Measurements from ENCODE around the gene RPUSD1.

The RPUSD1 gene

DNA sequence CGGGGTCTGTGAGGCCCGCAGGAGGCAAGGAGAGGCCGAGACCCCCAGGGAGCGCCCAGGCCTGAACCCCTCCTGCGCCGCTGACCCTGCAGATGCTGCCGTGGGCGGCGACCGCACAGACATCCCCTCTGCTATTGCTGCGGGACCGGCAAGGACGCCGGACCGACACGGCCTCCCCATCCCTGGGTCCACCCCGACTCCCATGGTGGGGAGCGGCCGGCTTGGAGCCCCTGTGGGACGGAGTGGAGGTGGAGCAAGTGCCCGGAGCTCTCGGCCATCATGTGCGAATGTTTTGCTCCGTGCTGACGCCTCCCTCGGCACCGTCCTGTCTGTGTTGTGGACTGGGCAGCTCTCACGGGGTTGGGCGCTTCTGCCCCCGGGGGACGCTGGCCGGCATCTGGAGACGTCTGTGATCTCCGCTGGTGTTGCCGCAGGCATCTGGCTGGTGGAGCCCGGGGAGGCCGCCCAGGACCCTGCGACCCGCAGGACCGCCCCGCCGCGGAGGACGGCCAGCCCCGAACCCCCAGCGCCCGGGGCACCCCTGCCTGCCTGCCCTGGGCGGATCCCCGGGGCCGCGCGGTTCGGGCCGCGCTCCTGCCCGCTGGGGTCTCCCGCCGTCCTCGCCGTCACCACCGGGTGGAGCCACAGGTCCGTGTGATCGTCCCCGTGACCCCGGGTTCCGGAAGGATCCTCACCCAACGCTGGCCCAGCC lies 25.2 kb upstream of the RPUSD1 start:
- peak; percentile 55 for TF ChIP-seq CTCF (IDR thresholded peaks at IDR 0.05; ENCODE audit: insufficient read depth, missing control alignments)
- no peak for DNase-seq (ENCODE audit: insufficient read length, low spot score)
- FAIRE-seq, result no peak

DNA sequence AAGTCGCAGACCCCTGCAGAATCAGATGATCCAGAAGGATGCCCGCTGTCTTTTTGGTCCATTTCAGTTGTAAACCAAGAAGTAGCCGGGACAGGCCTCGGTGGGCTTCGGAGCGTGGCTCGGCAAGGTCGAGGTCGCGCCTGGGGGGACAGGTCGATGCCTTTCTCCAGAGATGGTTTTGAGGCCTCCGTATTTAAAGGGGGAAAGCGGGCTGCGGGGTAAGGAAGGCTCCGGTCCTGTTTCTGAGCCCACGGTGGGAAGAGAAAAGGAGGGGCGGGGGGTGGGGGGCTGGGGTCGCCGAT lies 19.9 kb upstream of the RPUSD1 start:
- no peak for TF ChIP-seq CTCF (IDR thresholded peaks at IDR 0.05; ENCODE audit: insufficient read depth, missing control alignments)
- no peak for FAIRE-seq

DNA sequence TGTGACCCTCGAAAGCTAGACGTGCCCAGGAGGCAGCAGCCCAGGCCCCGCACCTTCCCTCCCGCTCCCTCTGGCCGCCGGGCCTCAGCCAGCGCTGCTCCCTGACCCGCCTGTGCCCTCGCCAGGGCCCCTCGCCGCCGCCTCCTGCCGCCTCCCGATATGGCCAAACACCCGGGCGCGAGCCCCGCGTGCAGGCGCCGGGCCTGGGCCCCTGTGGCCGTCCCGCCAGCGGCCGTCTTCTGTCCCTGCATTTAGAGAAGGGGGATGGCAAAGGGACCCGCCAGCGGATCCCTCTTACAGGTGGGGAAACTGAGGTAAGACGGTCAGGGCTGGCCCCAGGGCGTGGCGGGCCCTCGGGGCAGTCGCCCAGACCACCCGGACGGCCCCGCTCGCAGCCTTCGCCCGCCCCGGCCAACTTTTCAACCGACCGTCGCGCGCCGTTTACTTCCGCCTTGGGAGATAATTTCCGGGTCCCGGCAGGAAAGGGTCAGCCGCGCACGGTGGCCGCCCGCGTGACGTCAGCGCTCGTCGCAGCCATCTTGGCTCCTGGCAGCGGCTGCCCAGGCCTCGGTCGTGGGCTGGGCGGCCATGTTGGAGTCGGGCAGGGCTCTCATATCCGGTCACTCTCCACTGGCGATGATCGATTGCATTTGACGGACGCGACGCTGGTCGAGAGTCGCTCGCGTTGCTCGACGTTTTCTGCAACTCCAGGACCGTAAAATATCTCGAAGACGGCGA lies 19.3 kb upstream of the RPUSD1 start:
- TF ChIP-seq CTCF (IDR thresholded peaks at IDR 0.05; ENCODE audit: insufficient read depth, missing control alignments), result no peak
- FAIRE-seq, result no peak

More for the DNA sequence above, 19.9 kb upstream of the RPUSD1 start:
- DNase-seq (ENCODE audit: insufficient read length, low spot score), result no peak

GRCh38 chr16:805474-805873 lies 17.3 kb upstream of the RPUSD1 start:
- TF ChIP-seq CTCF (IDR thresholded peaks at IDR 0.05; ENCODE audit: insufficient read depth, missing control alignments), result no peak

More for the DNA sequence above, 19.3 kb upstream of the RPUSD1 start:
- DNase-seq (ENCODE audit: insufficient read length, low spot score), result peak; percentile 71

GRCh38 chr16:804193-805048 lies 16.2 kb upstream of the RPUSD1 start:
- TF ChIP-seq CTCF (IDR thresholded peaks at IDR 0.05; ENCODE audit: insufficient read depth, missing control alignments), result no peak
- DNase-seq (ENCODE audit: insufficient read length, low spot score) (no peak), FAIRE-seq (no peak)

More at GRCh38 chr16:805474-805873, 17.3 kb upstream of the RPUSD1 start:
- FAIRE-seq (no peak), DNase-seq (ENCODE audit: insufficient read length, low spot score) (no peak)

DNA sequence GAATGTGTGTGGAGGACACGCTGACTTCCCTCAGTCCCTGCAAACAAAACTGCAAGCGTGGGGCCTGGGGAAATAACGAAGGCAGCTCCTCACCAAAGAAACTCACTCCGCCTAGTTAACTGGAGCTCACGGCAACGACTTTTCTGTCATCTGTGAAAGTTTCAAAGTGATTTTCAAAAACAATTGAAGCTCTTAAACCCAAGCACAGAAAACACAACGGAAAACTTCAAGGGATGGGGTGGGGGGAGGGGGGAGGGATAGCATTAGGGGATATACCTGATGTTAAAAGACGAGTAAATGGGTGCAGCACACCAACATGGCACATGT lies 15.5 kb upstream of the RPUSD1 start:
- no peak for TF ChIP-seq CTCF (IDR thresholded peaks at IDR 0.05; ENCODE audit: insufficient read depth, missing control alignments)
- FAIRE-seq, result no peak
- DNase-seq (ENCODE audit: insufficient read length, low spot score), result no peak

All from D721Med (cell line).